Endothelial cell of umbilical vein (primary cell): Measurements from ENCODE around the gene TMEM214. TPM values are rescaled to one million over a fixed set of nuclear protein-coding genes. Genes with fewer than 3 reads are reported as not detected.

ENCODE experiments used
- BruUV-seq: library from RNA; stranded (reverse); fragments of 400-500 nt; replicated peaks from 2 replicates; lab custom pipeline; 2021; lab: Mats Ljungman, UMichigan
- CTCF ChIA-PET: fragments of 300-600, 350-600 bp; sonication (Branson Sonifier 250); formaldehyde crosslinking; loops from one replicate; lab custom pipeline; 2021; ENCODE audit warnings: antibody characterized with exemption, inconsistent platforms; lab: Charles Lee
- POLR2A ChIA-PET: fragments of 300-600, 350-600 bp; sonication (Branson Sonifier 250); formaldehyde crosslinking; loops from one replicate; lab custom pipeline; 2021; ENCODE audit warnings: antibody characterized with exemption, inconsistent platforms; lab: Charles Lee
- DNase-seq: peaks from one replicate; pipeline ENCODE4 v3.0.0-alpha.2; 2011; ENCODE audit warnings: low read depth, low spot score
- FAIRE-seq: peaks from 2 replicates; lab custom pipeline; 2011; peaks lifted over from hg19 to GRCh38; lab: Jason Lieb, UNC
- H2AFZ ChIP-seq: 2 replicates; pipeline ENCODE4 v1.6.0; 2012; ENCODE audit warnings: low read depth, low read length, control low read depth, inconsistent platforms
- H3K27ac ChIP-seq: 2 replicates; pipeline ENCODE4 v1.5.1; 2011; ENCODE audit warnings: low read depth, mild to moderate bottlenecking, control low read depth, low read length, moderate library complexity; ENCODE audit not compliant: insufficient read depth
- H3K27me3 ChIP-seq, 2 experiments: 2 replicates each; pipeline versions ENCODE4 v1.6.0 to v1.6.1; 2011; ENCODE audit warnings: low read length in 2 of 2, mixed read lengths in 1 of 2; ENCODE audit not compliant: control insufficient read depth in 2 of 2, insufficient read depth in 2 of 2
- H3K36me3 ChIP-seq, 2 experiments: 2 replicates in 1 of 2; 3 replicates in 1 of 2; pipeline ENCODE4 v1.5.1; 2011; ENCODE audit warnings: low read length in 2 of 2, mild to moderate bottlenecking in 1 of 2, moderate library complexity in 1 of 2; ENCODE audit not compliant: control insufficient read depth in 2 of 2, insufficient read depth in 2 of 2; ENCODE audit errors: extremely low read depth in 1 of 2
- H3K4me1 ChIP-seq: 3 replicates; pipeline ENCODE4 v1.5.1; 2011; ENCODE audit warnings: mild to moderate bottlenecking, low read length; ENCODE audit not compliant: control insufficient read depth, insufficient read depth; ENCODE audit errors: extremely low read depth
- H3K4me2 ChIP-seq: 2 replicates; pipeline ENCODE4 v1.6.1; 2011; ENCODE audit warnings: low read length, control low read depth, mixed read lengths; ENCODE audit not compliant: insufficient read depth
- H3K4me3 ChIP-seq, 3 experiments: fragments of 200-600 bp in 1 of 3; sonication (generic), shearing (Covaris generic) in 1 of 3; replicated peaks in 1 of 3; 2 replicates each; pipeline ENCODE4 v1.5.1; 2011 to 2016; ENCODE audit warnings: control low read depth in 3 of 3, low read length in 3 of 3, mild to moderate bottlenecking in 2 of 3, inconsistent platforms in 1 of 3, low read depth in 1 of 3, moderate library complexity in 1 of 3; ENCODE audit not compliant: insufficient read depth in 1 of 3
- H3K79me2 ChIP-seq: 2 replicates; pipeline ENCODE4 v1.6.0; 2012; ENCODE audit warnings: low read length, inconsistent platforms; ENCODE audit not compliant: control insufficient read depth, insufficient read depth
- H3K9ac ChIP-seq: replicated peaks from 2 replicates; pipeline ENCODE3; 2011; ENCODE audit warnings: low read length, control low read depth; ENCODE audit not compliant: insufficient read depth; ENCODE audit errors: extremely low read depth
- H3K9me1 ChIP-seq: replicated peaks from 3 replicates; pipeline ENCODE4 v1.6.0; 2011; ENCODE audit warnings: mild to moderate bottlenecking, low read length; ENCODE audit not compliant: control insufficient read depth, insufficient read depth; ENCODE audit errors: extremely low read depth
- H3K9me3 ChIP-seq: replicated peaks from 2 replicates; pipeline ENCODE4 v1.5.1; 2012; ENCODE audit warnings: low read length, inconsistent platforms; ENCODE audit not compliant: control insufficient read depth, insufficient read depth
- H4K20me1 ChIP-seq: replicated peaks from 2 replicates; pipeline ENCODE3; 2011; ENCODE audit warnings: mild to moderate bottlenecking, low read length; ENCODE audit not compliant: control insufficient read depth, insufficient read depth; ENCODE audit errors: extremely low read depth
- CTCF ChIP-seq, 2 donors: IDR thresholded peaks; 1 replicate in 1 of 2; 2 replicates in 1 of 2; pipeline ENCODE4 v1.5.1; 2011; ENCODE audit warnings: low read length in 2 of 2, mild to moderate bottlenecking in 2 of 2, moderate library complexity in 2 of 2, control low read depth in 1 of 2, inconsistent platforms in 1 of 2, low read depth in 1 of 2; ENCODE audit not compliant: insufficient read depth in 1 of 2; ENCODE audit errors: extremely low read depth in 1 of 2
- EZH2 ChIP-seq: IDR thresholded peaks from 2 replicates; pipeline ENCODE4 v1.6.1; 2012; ENCODE audit warnings: borderline replicate concordance, low read depth, mild to moderate bottlenecking, moderate library complexity, low read length, inconsistent platforms; ENCODE audit not compliant: severe bottlenecking
- FOS ChIP-seq: IDR thresholded peaks from 2 replicates; pipeline ENCODE4 v1.6.1; 2011; ENCODE audit warnings: mild to moderate bottlenecking, low read length, moderate library complexity, borderline replicate concordance; ENCODE audit not compliant: insufficient read depth
- GATA2 ChIP-seq: IDR thresholded peaks from 2 replicates; pipeline ENCODE4 v1.7.0; 2011; ENCODE audit warnings: low read depth, mild to moderate bottlenecking, moderate library complexity, mixed read lengths, low read length; ENCODE audit not compliant: insufficient read length, insufficient read depth
- JUN ChIP-seq: IDR thresholded peaks from 2 replicates; pipeline ENCODE4 v1.6.1; 2011; ENCODE audit warnings: borderline replicate concordance, low read depth; ENCODE audit not compliant: insufficient read length, insufficient read depth
- MAX ChIP-seq: IDR thresholded peaks from 2 replicates; pipeline ENCODE4 v1.6.1; 2011; ENCODE audit not compliant: insufficient read depth, insufficient read length
- MYC ChIP-seq: IDR thresholded peaks from one replicate; pipeline ENCODE4 v1.6.1; 2011; ENCODE audit warnings: mild to moderate bottlenecking, low read depth, low read length
- POLR2A ChIP-seq: IDR thresholded peaks from 2 replicates; pipeline ENCODE4 v1.6.1; 2012; ENCODE audit warnings: low read depth, mild to moderate bottlenecking, control low read depth, low read length
- POLR2AphosphoS5 ChIP-seq: IDR thresholded peaks from 2 replicates; pipeline ENCODE4 v1.6.1; 2012; ENCODE audit warnings: low read depth, mild to moderate bottlenecking, control low read depth, low read length, moderate library complexity; ENCODE audit not compliant: insufficient read depth
- dilution Hi-C: fragments of 300-500 bp; cut with MboI; formaldehyde crosslinking; loops from one replicate; pipeline ENCODE4 v1.15.0; 2019; ENCODE audit warnings: low sequenced_read_pairs; ENCODE audit not compliant: extremely low pct_ligation_motif_present
- intact Hi-C: fragments of 100-400 bp; cut with micrococcal nuclease; formaldehyde crosslinking; loops from one replicate; pipeline ENCODE4 v1.10.0; 2022
- polyA plus RNA-seq, 4 experiments: library from polyadenylated mRNA; depleted of rRNA in 3 of 4; stranded (reverse) in 3 of 4; unstranded in 1 of 4; fragments of >200 nt; gene quantifications; 2 replicates each; pipeline versions ENCODE4 v1.2.1 to v1.2.3, GENCODE V29; 2011 to 2012; ENCODE audit warnings: missing spikeins in 1 of 4
- total RNA-seq: library from RNA; stranded (reverse); gene quantifications from 2 replicates; pipeline ENCODE4 v1.2.3, GENCODE V29; 2021

TMEM214 gene
- total and polyA plus RNA-seq, 2 donors (not counting 3 experiments of a cell fraction or from before 2014, with no cell fraction given): 109 to 163 TPM

- H3K27me3 ChIP-seq: peaks cover 8 to 15% of the 10 kb centered on the region in 2 experiments
- intact Hi-C loops (no loop called here), dilution Hi-C loops (no loop called here)
- TF ChIP-seq EZH2 (no peak), CTCF (IDR thresholded peaks at IDR 0.05; ENCODE audit: extremely low read depth in 1 of 2, insufficient read depth in 1 of 2, low read depth in 1 of 2, low read length in 2 of 2) (no peak), MYC (no peak), GATA2 (no peak), MAX (no peak), POLR2AphosphoS5 (no peak), JUN (no peak), POLR2A (no peak), FOS (no peak)
- no peaks in the 10 kb centered on the region for H3K9me3 ChIP-seq
- BruUV-seq: no TSS peak
- no peak overlapping the region for H2AFZ ChIP-seq
- no peak overlapping the region for H3K27ac ChIP-seq
- CTCF ChIA-PET: interaction anchor here (1.0 to 3.7 kb wide), 8 partner anchors 10 to 148 kb away, joined by 3 to 17 read pairs (median 4); no protein-coding TSS in a partner anchor
- no peaks in the 10 kb centered on the region for H4K20me1 ChIP-seq
- H3K9me1 ChIP-seq: no peaks in the 10 kb centered on the region
- POLR2A ChIA-PET: interaction anchor here (0.6 kb wide), 2 partner anchors 22 to 23 kb away, joined by 4 read pairs; no protein-coding TSS in a partner anchor
- H3K9ac ChIP-seq: no peak overlapping the region
- no peaks in the 10 kb centered on the region for H3K36me3 ChIP-seq
- no peak overlapping the region for H3K4me3 ChIP-seq
- DNase-seq (no peak), FAIRE-seq (no peak)
- H3K79me2 ChIP-seq: no peaks in the 10 kb centered on the region
- peaks cover 7% of the 10 kb centered on the region for H3K4me1 ChIP-seq
- no peak overlapping the region for H3K4me2 ChIP-seq
These were observed 39.0 kb upstream of the TMEM214 start for GRCh38 chr2:26993768-26994167.
